ENCODE data around the gene YDJC.
"Not testable (repeated sequence)": the region's sequence is repeated elsewhere in the genome, so short reads cannot be mapped to it uniquely, and the experiment has no call there.

YDJC gene

GRCh38 chr22:21631025-21631424 lies 1.2 kb upstream of the YDJC start:
- no peak for DNase-seq (ENCODE audit: low read depth)

- no peak for DNase-seq (ENCODE audit: low read depth)
These were observed 1.2 kb downstream of the YDJC start for GRCh38 chr22:21628386-21629254.

- no peak for DNase-seq (ENCODE audit: low read depth)
These were observed 2.9 kb downstream of the YDJC start for GRCh38 chr22:21626735-21627469.

GRCh38 chr22:21626073-21626734 lies 3.6 kb downstream of the YDJC start:
- no peak for DNase-seq (ENCODE audit: low read depth)

GRCh38 chr22:21624880-21625791 lies 4.7 kb downstream of the YDJC start:
- no peak for DNase-seq (ENCODE audit: low read depth)

- no peak for DNase-seq (ENCODE audit: low read depth)
These were observed 5.5 kb downstream of the YDJC start for GRCh38 chr22:21624120-21624879.

- no peak for DNase-seq (ENCODE audit: low read depth)
These were observed 6.2 kb downstream of the YDJC start for GRCh38 chr22:21623648-21623970.

- DNase-seq (ENCODE audit: low read depth), result no peak
These were observed 6.7 kb downstream of the YDJC start for GRCh38 chr22:21622919-21623647.

- no peak for DNase-seq (ENCODE audit: low read depth)
These were observed 7.6 kb downstream of the YDJC start for GRCh38 chr22:21622011-21622918.

- DNase-seq (ENCODE audit: low read depth), result no peak
These were observed 8.8 kb downstream of the YDJC start for GRCh38 chr22:21621025-21621424.

- DNase-seq (ENCODE audit: low read depth), result not testable (repeated sequence)
These were observed 12.5 kb downstream of the YDJC start for GRCh38 chr22:21617337-21617736.

GRCh38 chr22:21615731-21616130 lies 14.1 kb downstream of the YDJC start:
- DNase-seq (ENCODE audit: low read depth), result no peak

- DNase-seq (ENCODE audit: low read depth), result no peak
These were observed 16.1 kb downstream of the YDJC start for GRCh38 chr22:21613553-21614233.

GRCh38 chr22:21612858-21613257 lies 17.0 kb downstream of the YDJC start:
- DNase-seq (ENCODE audit: low read depth), result no peak

- no peak for DNase-seq (ENCODE audit: low read depth)
These were observed 18.4 kb downstream of the YDJC start for GRCh38 chr22:21611210-21611977.

- DNase-seq (ENCODE audit: low read depth), result not testable (repeated sequence)
These were observed 20.2 kb downstream of the YDJC start for GRCh38 chr22:21609556-21610157.

GRCh38 chr22:21606775-21607174 lies 23.0 kb downstream of the YDJC start:
- no peak for DNase-seq (ENCODE audit: low read depth)

All from EH (cell line).